Thyroid gland (tissue), 4 donors: Measurements from ENCODE around the gene L1CAM. TPM values are rescaled to one million over a fixed set of nuclear protein-coding genes. Genes with fewer than 3 reads are reported as not detected.

Source experiments
- DNase-seq, 2 donors: peaks; one replicate each; pipeline ENCODE4 v3.0.0-alpha.2; 2019
- H3K27ac ChIP-seq, 3 donors: fragments of 200-600 bp; sonication (generic); 1 replicate in 2 of 3; 2 replicates in 1 of 3; pipeline ENCODE4 v1.5.1; 2016 to 2019; ENCODE audit warnings: mild to moderate bottlenecking in 1 of 3, moderate library complexity in 1 of 3
- H3K27me3 ChIP-seq: fragments of 200-600 bp; sonication (generic); one replicate; pipeline ENCODE4 v1.5.1; 2019
- H3K36me3 ChIP-seq, 2 donors: fragments of 200-600 bp; sonication (generic); one replicate each; pipeline ENCODE4 v1.5.1; 2016 to 2019
- H3K4me1 ChIP-seq, 2 donors: fragments of 200-600 bp; sonication (generic); one replicate each; pipeline ENCODE4 v1.5.1; 2017 to 2019
- H3K4me3 ChIP-seq, 3 donors: fragments of 200-600 bp; sonication (generic); replicated peaks in 1 of 3; 1 replicate in 2 of 3; 2 replicates in 1 of 3; pipeline ENCODE4 v1.5.1; 2016; ENCODE audit warnings: mild to moderate bottlenecking in 1 of 3
- H3K9me3 ChIP-seq: fragments of 200-600 bp; sonication (generic); one replicate; pipeline ENCODE4 v1.5.1; 2017
- CTCF ChIP-seq, 6 experiments: fragments of 200-600 bp in 3 of 6; fragments of 450-650 bp in 3 of 6; sonication (generic) in 3 of 6; IDR thresholded peaks; one replicate each; pipeline ENCODE4 v1.5.1; 2016 to 2019; ENCODE audit warnings: antibody characterized with exemption in 6 of 6, mild to moderate bottlenecking in 2 of 6, inconsistent platforms in 1 of 6, moderate library complexity in 1 of 6
- POLR2A ChIP-seq, 2 donors: fragments of 450-650 bp; IDR thresholded peaks; one replicate each; pipeline ENCODE4 v1.6.1; 2017; ENCODE audit warnings: antibody characterized with exemption in 2 of 2, mild to moderate bottlenecking in 2 of 2, moderate library complexity in 1 of 2
- WGBS, 2 donors: methylation state at CpG; one replicate each; pipeline ENCODE4 v1.1.5; 2017; 5-methylcytosine and 5-hydroxymethylcytosine counted together
- intact Hi-C: fragments of 100-400 bp; cut with DNase I; formaldehyde crosslinking; loops from one replicate; pipeline ENCODE4 v1.15.1; 2023
- total RNA-seq, 4 donors: library from RNA; depleted of rRNA; stranded (reverse); fragments of >200 nt; gene quantifications; one replicate each; pipeline ENCODE4 v1.2.3, GENCODE V29; 2016

Gene L1CAM
- total RNA-seq, 4 donors from 2014 or later, result 0.45 to 2.2 (median 0.75) TPM

- intact Hi-C loops, result no loop called here
- Histone ChIP-seq H3K4me3 (no peak overlapping the region), H3K27me3 (peaks cover 7% of the 10 kb centered on the region), H3K27ac (no peak overlapping the region), H3K36me3 (no peaks in the 10 kb centered on the region), H3K4me1 (no peaks in the 10 kb centered on the region), H3K9me3 (no peaks in the 10 kb centered on the region)
- TF ChIP-seq POLR2A (IDR thresholded peaks at IDR 0.05) (no peak), CTCF (IDR thresholded peaks at IDR 0.05) (no peak)
- DNase-seq, result no peak
- WGBS, 2 donors, result 14 to 23% methylated on average over 6 of the region's 6 CpGs
These were observed 41.4 kb downstream of the L1CAM start for GRCh38 chrX:153844509-153845082.

GRCh38 chrX:153836921-153837320 is 49.1 kb downstream of the L1CAM start:
- DNase-seq, result no peak
- WGBS, 2 donors, result 95% methylated on average over 6 of the region's 6 CpGs
- no peak overlapping the region for H3K27ac ChIP-seq
- H3K27me3 ChIP-seq, result no peaks in the 10 kb centered on the region
- intact Hi-C loops, result no loop called here
- H3K9me3 ChIP-seq, result no peaks in the 10 kb centered on the region
- no peak overlapping the region for H3K4me3 ChIP-seq
- H3K36me3 ChIP-seq, result no peaks in the 10 kb centered on the region
- TF ChIP-seq POLR2A (IDR thresholded peaks at IDR 0.05) (no peak), CTCF (IDR thresholded peaks at IDR 0.05) (no peak)
- H3K4me1 ChIP-seq, result no peaks in the 10 kb centered on the region

- Histone ChIP-seq H3K4me3 (no peak overlapping the region), H3K4me1 (peaks cover 0 to 7% of the 10 kb centered on the region in 2 donors), H3K9me3 (no peaks in the 10 kb centered on the region), H3K27me3 (peaks cover 15% of the 10 kb centered on the region), H3K36me3 (no peaks in the 10 kb centered on the region), H3K27ac (no peak overlapping the region)
- intact Hi-C loops, result no loop called here
- TF ChIP-seq CTCF (IDR thresholded peaks at IDR 0.05), result no peak
- no peak for TF ChIP-seq POLR2A (IDR thresholded peaks at IDR 0.05)
- DNase-seq, result no peak
- WGBS, 2 donors, result 80% methylated on average over 1 of the region's 10 CpGs; no CpG with 5 or more reads in 1 of the 2 donors
These were observed 53.2 kb downstream of the L1CAM start for GRCh38 chrX:153832728-153833127.

- intact Hi-C loops, result no loop called here
- H3K4me1 ChIP-seq, result peaks cover 0 to 7% of the 10 kb centered on the region in 2 donors
- H3K9me3 ChIP-seq, result no peaks in the 10 kb centered on the region
- H3K4me3 ChIP-seq, result no peak overlapping the region
- TF ChIP-seq CTCF (IDR thresholded peaks at IDR 0.05) (no peak), POLR2A (IDR thresholded peaks at IDR 0.05) (no peak)
- no peaks in the 10 kb centered on the region for H3K36me3 ChIP-seq
- H3K27me3 ChIP-seq, result peaks cover 15% of the 10 kb centered on the region
- no peak for DNase-seq
- WGBS, 2 donors, result 68% methylated on average over 17 to 20 of the region's 23 CpGs
- H3K27ac ChIP-seq, result no peak overlapping the region
These were observed 54.4 kb downstream of the L1CAM start for GRCh38 chrX:153831429-153832150.
